Tibial nerve (tissue), 4 donors: ENCODE data around the gene C2orf81. TPM values are rescaled to one million over a fixed set of nuclear protein-coding genes. Genes with fewer than 3 reads are reported as not detected.

Experiments
- DNase-seq, 2 donors: peaks; one replicate each; pipeline ENCODE4 v3.0.0-alpha.2; 2019; ENCODE audit warnings: low spot score in 2 of 2
- H3K27ac ChIP-seq, 4 donors: fragments of 200-600 bp; sonication (generic) in 3 of 4; one replicate each; pipeline ENCODE4 v1.5.1; 2017 to 2019; ENCODE audit warnings: mild to moderate bottlenecking in 1 of 4
- H3K27me3 ChIP-seq, 2 donors: fragments of 200-600 bp; sonication (generic) in 1 of 2; one replicate each; pipeline versions ENCODE4 v1.5.1 to v1.6.0; 2017 to 2019
- H3K36me3 ChIP-seq, 3 donors: fragments of 200-600 bp; sonication (generic); one replicate each; pipeline ENCODE4 v1.5.1; 2018 to 2019
- H3K4me1 ChIP-seq, 4 donors: fragments of 200-600 bp; sonication (generic) in 3 of 4; one replicate each; pipeline ENCODE4 v1.5.1; 2017 to 2019
- H3K4me3 ChIP-seq, 4 donors: fragments of 200-600 bp; sonication (generic) in 3 of 4; one replicate each; pipeline ENCODE4 v1.5.1; 2017 to 2019; ENCODE audit warnings: mild to moderate bottlenecking in 1 of 4, moderate library complexity in 1 of 4
- H3K9me3 ChIP-seq, 4 donors: fragments of 200-600 bp; sonication (generic) in 3 of 4; one replicate each; pipeline ENCODE4 v1.5.1; 2017 to 2019
- EP300 ChIP-seq, 2 donors: sonication (generic); formaldehyde crosslinking; IDR thresholded peaks; one replicate each; pipeline ENCODE4 v1.6.1; 2017; ENCODE audit warnings: antibody characterized with exemption in 2 of 2, mild to moderate bottlenecking in 1 of 2
- POLR2A ChIP-seq, 2 donors: fragments of 450-650 bp; IDR thresholded peaks; one replicate each; pipeline ENCODE4 v1.6.1; 2017; ENCODE audit warnings: antibody characterized with exemption in 2 of 2, mild to moderate bottlenecking in 2 of 2, moderate library complexity in 2 of 2
- WGBS, 2 donors: methylation state at CpG; one replicate each; pipeline ENCODE4 v1.1.5; 2018; 5-methylcytosine and 5-hydroxymethylcytosine counted together
- total RNA-seq, 4 donors: library from RNA; depleted of rRNA; stranded (reverse); fragments of >200 nt; gene quantifications; one replicate each; pipeline ENCODE4 v1.1.0, GENCODE V29; 2016
- TF ChIP-seq, protein P1 (sequence below), 5 experiments: fragments of 200-600 bp in 3 of 5; fragments of 450-650 bp in 2 of 5; sonication (generic) in 3 of 5; IDR thresholded peaks; one replicate each; pipeline ENCODE4 v1.5.1; 2016 to 2019; ENCODE audit warnings: antibody characterized with exemption in 5 of 5, mild to moderate bottlenecking in 3 of 5, moderate library complexity in 2 of 5

Gene C2orf81
- total RNA-seq, 4 donors from 2014 or later, result 4.5 to 14.4 (median 5.3) TPM

DNA sequence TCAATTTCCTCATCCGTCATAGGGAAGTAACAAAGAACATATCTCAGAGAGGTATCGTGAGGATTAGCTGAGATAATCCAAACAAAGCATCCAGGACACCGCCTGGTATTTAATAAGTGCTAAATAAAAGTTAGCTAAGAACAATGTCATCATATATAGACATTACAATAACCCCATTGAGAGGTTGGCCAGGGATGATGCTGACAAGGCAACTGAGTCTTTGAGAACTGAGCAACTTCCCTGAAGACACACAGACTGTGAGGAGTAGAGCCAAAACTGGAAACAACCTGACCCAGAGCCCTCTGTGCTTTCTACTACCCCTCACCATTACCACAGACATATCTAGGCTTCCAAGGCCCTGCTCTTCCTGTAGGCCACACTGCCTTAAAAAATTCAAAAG is 39.7 kb downstream of the C2orf81 start:
- Histone ChIP-seq H3K27ac (peak overlapping the region in 2 of 4 donors; percentile 8 to 16), H3K27me3 (no peaks in the 10 kb centered on the region), H3K4me3 (no peak overlapping the region), H3K36me3 (peaks cover 0 to 18% (median 0%) of the 10 kb centered on the region in 3 donors), H3K9me3 (no peaks in the 10 kb centered on the region), H3K4me1 (peaks cover 0 to 85% (median 23%) of the 10 kb centered on the region in 4 donors)
- WGBS, 2 donors, result 62 to 66% methylated on average over 3 of the region's 3 CpGs
- TF ChIP-seq, protein P1, sequence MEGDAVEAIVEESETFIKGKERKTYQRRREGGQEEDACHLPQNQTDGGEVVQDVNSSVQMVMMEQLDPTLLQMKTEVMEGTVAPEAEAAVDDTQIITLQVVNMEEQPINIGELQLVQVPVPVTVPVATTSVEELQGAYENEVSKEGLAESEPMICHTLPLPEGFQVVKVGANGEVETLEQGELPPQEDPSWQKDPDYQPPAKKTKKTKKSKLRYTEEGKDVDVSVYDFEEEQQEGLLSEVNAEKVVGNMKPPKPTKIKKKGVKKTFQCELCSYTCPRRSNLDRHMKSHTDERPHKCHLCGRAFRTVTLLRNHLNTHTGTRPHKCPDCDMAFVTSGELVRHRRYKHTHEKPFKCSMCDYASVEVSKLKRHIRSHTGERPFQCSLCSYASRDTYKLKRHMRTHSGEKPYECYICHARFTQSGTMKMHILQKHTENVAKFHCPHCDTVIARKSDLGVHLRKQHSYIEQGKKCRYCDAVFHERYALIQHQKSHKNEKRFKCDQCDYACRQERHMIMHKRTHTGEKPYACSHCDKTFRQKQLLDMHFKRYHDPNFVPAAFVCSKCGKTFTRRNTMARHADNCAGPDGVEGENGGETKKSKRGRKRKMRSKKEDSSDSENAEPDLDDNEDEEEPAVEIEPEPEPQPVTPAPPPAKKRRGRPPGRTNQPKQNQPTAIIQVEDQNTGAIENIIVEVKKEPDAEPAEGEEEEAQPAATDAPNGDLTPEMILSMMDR (IDR thresholded peaks at IDR 0.05), result no peak
- TF ChIP-seq EP300 (IDR thresholded peaks at IDR 0.05), result no peak
- no peak for TF ChIP-seq POLR2A (IDR thresholded peaks at IDR 0.05)
- no peak for DNase-seq

DNA sequence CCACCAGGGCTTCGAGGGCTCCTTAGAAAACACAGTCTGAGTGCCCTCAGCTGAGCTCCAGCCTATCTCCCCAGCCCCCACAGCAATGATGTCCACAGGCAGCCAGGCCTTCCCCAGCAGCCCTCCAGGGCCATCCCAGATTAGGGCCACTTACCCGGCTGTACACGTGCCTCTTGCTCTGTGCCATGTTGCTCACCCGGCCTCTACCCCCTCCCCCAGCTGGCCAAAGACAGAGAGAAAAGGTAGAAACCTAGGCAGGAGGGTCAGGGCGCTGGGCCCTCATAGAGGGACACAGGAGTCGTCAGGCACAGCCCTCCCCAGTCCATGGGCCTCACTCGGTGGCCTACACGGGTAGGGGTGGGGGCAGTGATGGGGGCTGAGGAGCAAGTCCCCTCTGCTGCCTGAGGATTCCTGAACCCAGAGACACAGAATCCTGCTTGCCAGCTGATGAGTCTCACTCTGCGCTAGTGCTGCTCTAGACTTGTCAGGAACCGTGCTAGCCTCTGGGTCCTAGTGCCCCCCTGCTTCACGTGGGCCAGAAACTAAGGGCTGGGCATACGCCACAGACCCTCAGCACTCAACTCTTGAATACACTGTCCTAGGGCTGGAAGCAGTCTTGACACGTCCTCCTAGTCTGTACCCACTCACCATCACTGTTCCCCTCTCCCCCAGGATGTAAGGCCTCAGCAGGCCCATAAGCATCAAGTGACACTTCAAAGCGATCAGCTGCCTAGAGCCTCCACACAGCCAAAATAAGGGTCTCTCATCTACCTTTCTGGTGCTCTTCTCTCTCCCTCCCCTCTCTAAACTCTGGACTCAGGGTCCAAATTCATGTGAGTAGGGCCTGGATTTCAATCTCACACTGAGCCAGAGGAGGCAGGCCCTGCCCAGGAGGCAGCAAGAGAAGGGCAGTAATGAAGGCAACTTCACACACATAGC is 41.3 kb downstream of the C2orf81 start, which contains the start of gene DCTN1:
DCTN1 (minus strand) TSS at position 461 of the 939 bp plus-strand sequence; CDS start at position 187, 274 bp downstream.
- H3K36me3 ChIP-seq, result peaks cover 0 to 26% (median 0%) of the 10 kb centered on the region in 3 donors
- peaks cover 0 to 78% (median 23%) of the 10 kb centered on the region in 4 donors for H3K4me1 ChIP-seq
- no peaks in the 10 kb centered on the region for H3K9me3 ChIP-seq
- TF ChIP-seq, protein P1 (IDR thresholded peaks at IDR 0.05), result no peak
- no peak for TF ChIP-seq POLR2A (IDR thresholded peaks at IDR 0.05)
- no peak for TF ChIP-seq EP300 (IDR thresholded peaks at IDR 0.05)
- no peaks in the 10 kb centered on the region for H3K27me3 ChIP-seq
- peak within 1 kb of the TSS in 3 of 4 donors; percentile 55 to 72 (median 68) for H3K27ac ChIP-seq
- peak within 1 kb of the TSS; percentile 27 to 49 (median 33) for H3K4me3 ChIP-seq
- peak in 1 of 2 donors; percentile 37 for DNase-seq
- WGBS, 2 donors, result 15 to 22% methylated on average over 14 of the region's 14 CpGs

DNA sequence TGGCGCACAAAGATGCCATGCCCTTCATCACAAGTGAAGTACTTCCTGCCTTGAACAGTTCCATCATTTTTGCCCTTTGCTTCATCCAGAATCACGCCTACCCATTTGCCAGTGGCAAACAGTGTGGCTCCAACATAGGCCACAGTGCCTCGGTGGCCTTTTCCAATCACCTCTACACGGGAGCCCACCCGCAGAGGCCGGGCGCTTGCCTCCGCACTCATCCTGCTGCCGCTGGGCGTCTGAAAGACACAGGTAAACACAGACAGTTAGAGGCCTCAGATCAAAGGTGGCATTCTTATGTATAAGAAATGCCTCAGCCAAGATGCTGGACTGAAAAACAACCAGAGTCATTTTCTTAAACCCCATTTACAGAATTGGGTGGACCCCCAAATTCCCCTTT is 43.4 kb downstream of the C2orf81 start:
- Histone ChIP-seq H3K27me3 (no peaks in the 10 kb centered on the region), H3K9me3 (no peaks in the 10 kb centered on the region), H3K4me3 (no peak overlapping the region), H3K27ac (no peak overlapping the region), H3K4me1 (peaks cover 0 to 78% (median 23%) of the 10 kb centered on the region in 4 donors), H3K36me3 (peaks cover 0 to 26% (median 0%) of the 10 kb centered on the region in 3 donors)
- WGBS, 2 donors, result 91 to 94% methylated on average over 10 of the region's 10 CpGs
- no peak for DNase-seq
- TF ChIP-seq POLR2A (IDR thresholded peaks at IDR 0.05), result no peak
- no peak for TF ChIP-seq EP300 (IDR thresholded peaks at IDR 0.05)
- TF ChIP-seq, protein P1 (IDR thresholded peaks at IDR 0.05), result no peak

DNA sequence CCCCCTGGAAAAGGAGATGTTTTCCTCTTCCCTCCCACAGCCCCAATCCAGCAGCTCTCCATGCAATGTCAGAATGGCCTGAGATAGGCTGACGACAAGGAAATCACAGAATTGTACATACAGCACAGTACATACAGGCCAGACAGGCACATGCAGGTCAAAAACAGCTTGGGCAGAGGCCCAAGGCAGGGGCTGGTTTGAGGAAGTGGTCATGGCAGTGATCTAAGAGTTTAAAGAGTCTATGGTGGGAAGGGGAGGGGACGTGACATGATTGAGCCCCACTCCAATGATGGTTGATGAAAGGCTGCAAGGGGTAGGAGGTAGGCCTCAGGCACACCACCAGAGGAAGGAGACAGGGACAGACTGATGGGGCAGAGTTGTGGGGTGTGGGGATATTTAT is 45.6 kb downstream of the C2orf81 start:
- Histone ChIP-seq H3K36me3 (peaks cover 0 to 34% (median 4%) of the 10 kb centered on the region in 3 donors), H3K4me1 (peaks cover 0 to 68% (median 21%) of the 10 kb centered on the region in 4 donors), H3K9me3 (no peaks in the 10 kb centered on the region), H3K27me3 (no peaks in the 10 kb centered on the region), H3K4me3 (no peak overlapping the region), H3K27ac (no peak overlapping the region)
- WGBS, 2 donors, result 88 to 92% methylated on average over 2 of the region's 2 CpGs
- DNase-seq, result no peak
- TF ChIP-seq POLR2A (IDR thresholded peaks at IDR 0.05), result no peak
- no peak for TF ChIP-seq EP300 (IDR thresholded peaks at IDR 0.05)
- TF ChIP-seq, protein P1 (IDR thresholded peaks at IDR 0.05), result no peak
